Upper lobe of right lung (tissue), 1 donor: ENCODE results near the gene NKD1. TPM values are rescaled to one million over a fixed set of nuclear protein-coding genes. Genes with fewer than 3 reads are reported as not detected.

ENCODE experiments used
- ATAC-seq: fragments of 200-7000 bp; cut with Tn5 transposase; one replicate; pipeline ENCODE4 v1.9.1; 2020; ENCODE audit warnings: mild to moderate bottlenecking, moderate library complexity
- DNase-seq: peaks from one replicate; pipeline ENCODE4 v3.0.0-alpha.2; 2020
- H3K27ac ChIP-seq: fragments of 200-600 bp; one replicate; pipeline ENCODE4 v1.8.0; 2022
- H3K27me3 ChIP-seq: fragments of 200-600 bp; one replicate; pipeline ENCODE4 v1.8.0; 2022; ENCODE audit warnings: mild to moderate bottlenecking
- H3K36me3 ChIP-seq: fragments of 200-600 bp; one replicate; pipeline ENCODE4 v1.8.0; 2022
- H3K4me1 ChIP-seq: fragments of 200-600 bp; one replicate; pipeline ENCODE4 v1.8.0; 2022
- H3K4me3 ChIP-seq: fragments of 200-600 bp; one replicate; pipeline ENCODE4 v1.8.0; 2022; ENCODE audit warnings: mild to moderate bottlenecking
- H3K9me3 ChIP-seq: fragments of 200-600 bp; one replicate; pipeline ENCODE4 v1.8.0; 2022
- CTCF ChIP-seq: fragments of 200-600 bp; IDR thresholded peaks from one replicate; pipeline ENCODE4 v1.8.0; 2022; ENCODE audit warnings: antibody characterized with exemption
- intact Hi-C: fragments of 100-400 bp; cut with DNase I; formaldehyde crosslinking; loops from one replicate; pipeline ENCODE4 v1.11.0; 2022
- long read RNA-seq: library from polyadenylated mRNA; unstranded; transcript quantifications from one replicate; pipeline ENCODE4 v2.0.0, GENCODE V29; 2021
- total RNA-seq: library from RNA; stranded (reverse); fragmentation: NEBNext Ultra II Directional; extraction: Animal tissue kit (Norgen Biotek cat#: 25700); gene quantifications from one replicate; pipeline ENCODE4 v1.2.1, GENCODE V29; 2021
- donor health status: DM: no; HTN: yes; CAD: no; lungs with severe emphysema.

NKD1 gene
- total RNA-seq: 47.2 TPM
- long read RNA-seq, full-length matches to known transcripts: 10 of 34 reads
- long read RNA-seq, partial matches to known transcripts: 2 of 34 reads
- long read RNA-seq, other reads (novel, unspliced or antisense): 22 of 34 reads

- ATAC-seq (peak; percentile 91), DNase-seq (peak; percentile 85)
- Histone ChIP-seq H3K4me3 (peak within 1 kb of the TSS; percentile 70), H3K27ac (peak within 1 kb of the TSS; percentile 63), H3K27me3 (no peaks in the 10 kb centered on the region), H3K9me3 (no peaks in the 10 kb centered on the region), H3K4me1 (no peaks in the 10 kb centered on the region), H3K36me3 (no peaks in the 10 kb centered on the region)
- intact Hi-C loops: no loop called here
- TF ChIP-seq CTCF: no peak
Observed at GRCh38 chr16:50548125-50548908, at the start of gene NKD1. Gene NKD1, plus strand, starts transcription at chr16:50548396. Its CDS starts 158 bp downstream, at chr16:50548554.

GRCh38 chr16:50498431-50499155, 49.6 kb upstream of the NKD1 start:
- no peak for TF ChIP-seq CTCF
- ATAC-seq: no peak
- no peaks in the 10 kb centered on the region for H3K27me3 ChIP-seq
- H3K4me1 ChIP-seq: no peaks in the 10 kb centered on the region
- no peaks in the 10 kb centered on the region for H3K9me3 ChIP-seq
- H3K4me3 ChIP-seq: no peak overlapping the region
- H3K36me3 ChIP-seq: no peaks in the 10 kb centered on the region
- intact Hi-C loops: no loop called here
- no peak overlapping the region for H3K27ac ChIP-seq
- DNase-seq: no peak

- no peaks in the 10 kb centered on the region for H3K9me3 ChIP-seq
- no peak for TF ChIP-seq CTCF
- intact Hi-C loops: no loop called here
- DNase-seq (no peak), ATAC-seq (no peak)
- no peaks in the 10 kb centered on the region for H3K4me1 ChIP-seq
- no peaks in the 10 kb centered on the region for H3K27me3 ChIP-seq
- no peak overlapping the region for H3K4me3 ChIP-seq
- H3K27ac ChIP-seq: no peak overlapping the region
- no peaks in the 10 kb centered on the region for H3K36me3 ChIP-seq
Observed at GRCh38 chr16:50499254-50499653, 48.9 kb upstream of the NKD1 start.

GRCh38 chr16:50500171-50500874, 47.9 kb upstream of the NKD1 start:
- no peak overlapping the region for H3K4me3 ChIP-seq
- no peaks in the 10 kb centered on the region for H3K27me3 ChIP-seq
- no peak for TF ChIP-seq CTCF
- no peak for DNase-seq
- no peaks in the 10 kb centered on the region for H3K4me1 ChIP-seq
- no peaks in the 10 kb centered on the region for H3K36me3 ChIP-seq
- no peak for ATAC-seq
- H3K9me3 ChIP-seq: no peaks in the 10 kb centered on the region
- intact Hi-C loops: no loop called here
- H3K27ac ChIP-seq: no peak overlapping the region

- no peak for TF ChIP-seq CTCF
- Histone ChIP-seq H3K36me3 (no peaks in the 10 kb centered on the region), H3K27ac (no peak overlapping the region), H3K27me3 (no peaks in the 10 kb centered on the region), H3K9me3 (no peaks in the 10 kb centered on the region), H3K4me3 (no peak overlapping the region), H3K4me1 (no peaks in the 10 kb centered on the region)
- intact Hi-C loops: no loop called here
- DNase-seq (no peak), ATAC-seq (no peak)
Observed at GRCh38 chr16:50501251-50501650, 46.9 kb upstream of the NKD1 start.
